GM12878 (cell line): Measurements from ENCODE around the gene LIX1L.

Source experiments
- KAT2A ChIP-seq: conservative IDR thresholded peaks from 2 replicates; pipeline ENCODE4 v1.6.1; 2011; ENCODE audit warnings: low read depth, low read length; ENCODE audit not compliant: control insufficient read depth
- RFX5 ChIP-seq: IDR thresholded peaks from 2 replicates; pipeline ENCODE4 v1.6.1; 2011; ENCODE audit warnings: low read depth, low read length, improper control_type of control experiment
- SPI1 ChIP-seq: IDR thresholded peaks from 2 replicates; pipeline ENCODE4 v1.6.1; 2011; ENCODE audit warnings: low read depth, mild to moderate bottlenecking, low read length, moderate library complexity, borderline replicate concordance; ENCODE audit not compliant: insufficient read depth

DNA sequence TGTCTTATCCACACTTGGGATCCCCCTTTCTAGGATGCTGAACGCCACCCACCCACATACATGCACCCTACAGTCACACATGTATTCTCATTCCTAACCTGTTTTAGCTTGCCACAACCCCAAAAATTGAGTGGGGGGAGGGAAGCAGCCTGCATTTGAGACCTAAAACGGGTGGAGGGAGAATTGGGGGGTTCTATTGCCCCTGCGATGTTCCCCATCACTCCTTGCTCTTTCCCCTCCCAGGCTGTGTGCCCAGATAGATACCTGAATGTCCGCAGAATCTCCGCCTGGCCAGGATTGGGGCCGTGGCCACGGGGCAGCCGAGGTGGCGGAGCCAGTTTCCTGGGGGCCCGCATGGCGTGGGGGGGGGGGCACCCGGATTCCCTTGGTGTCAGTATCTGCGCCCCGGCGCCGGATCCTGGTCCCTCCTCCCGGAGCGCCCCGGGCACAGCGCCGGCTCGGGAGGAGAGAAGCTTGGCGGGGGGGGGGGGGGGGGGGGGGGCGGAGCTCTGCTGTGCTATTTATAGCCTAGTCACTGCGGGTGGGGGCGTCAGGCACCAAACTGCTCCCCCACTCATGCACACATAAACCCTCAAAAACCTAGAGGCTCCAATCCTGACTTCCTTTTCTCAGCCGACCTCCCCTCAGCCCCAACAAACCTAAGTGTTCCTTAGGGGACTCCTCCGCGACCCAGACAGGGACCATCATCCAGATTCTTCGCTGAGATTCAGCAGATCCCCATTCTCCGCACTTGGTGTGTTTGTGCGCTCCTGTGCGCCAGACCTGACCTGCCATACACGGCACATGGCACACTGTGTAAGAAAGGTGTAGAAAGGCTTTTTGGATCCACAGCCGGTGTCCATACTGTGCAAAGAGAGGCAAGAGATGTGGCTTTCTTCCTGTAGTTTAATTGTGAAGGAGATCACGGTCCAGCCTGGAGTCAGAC is 4.6 kb upstream of the LIX1L start:
- TF ChIP-seq RFX5: no peak
- no peak for TF ChIP-seq KAT2A
- TF ChIP-seq SPI1: no peak
